GM12878 (cell line): ENCODE data around the gene NDEL1. TPM values are rescaled to one million over a fixed set of nuclear protein-coding genes. Genes with fewer than 3 reads are reported as not detected.

Source experiments
- ATAC-seq: fragments of 200-7000 bp; cut with Tn5 transposase; 3 replicates; pipeline ENCODE4 v1.9.1; 2020; ENCODE audit warnings: mild to moderate bottlenecking, moderate library complexity
- BruUV-seq: library from RNA; stranded (reverse); fragments of 400-500 nt; replicated peaks from 2 replicates; lab custom pipeline; 2021; lab: Mats Ljungman, UMichigan
- CTCF ChIA-PET: fragments of 300-600 bp; sonication (Branson Sonifier 250); formaldehyde crosslinking; extraction: SDS; loops from one replicate; lab custom pipeline; 2021; ENCODE audit warnings: inconsistent platforms; lab: Yijun Ruan, JAX
- POLR2A ChIA-PET: fragments of 350-600 bp; formaldehyde crosslinking; extraction: SDS; loops from one replicate; lab custom pipeline; 2021; ENCODE audit warnings: inconsistent platforms; lab: Charles Lee
- RAD21 ChIA-PET: fragments of 300-600 bp; sonication (Branson Sonifier 250); formaldehyde crosslinking; loops from one replicate; lab custom pipeline; 2023; ENCODE audit warnings: antibody characterized with exemption; ENCODE audit not compliant: unreplicated experiment; lab: Charles Lee
- SMC1A ChIA-PET: fragments of 300-600 bp; sonication (Branson Sonifier 250); formaldehyde crosslinking; loops from one replicate; lab custom pipeline; 2023; ENCODE audit not compliant: unreplicated experiment, uncharacterized antibody; lab: Charles Lee
- DNase-seq: peaks from one replicate; pipeline ENCODE4 v3.0.0-alpha.2; 2011; ENCODE audit warnings: low read depth, low spot score
- FAIRE-seq: peaks from 3 replicates; lab custom pipeline; 2011; peaks lifted over from hg19 to GRCh38; lab: Jason Lieb, UNC
- H2AFZ ChIP-seq: 2 replicates; pipeline ENCODE4 v1.6.0; 2011; ENCODE audit warnings: low read depth, low read length, control low read depth; ENCODE audit not compliant: control insufficient read depth
- H3K27ac ChIP-seq: 2 replicates; pipeline ENCODE4 v1.5.1; 2011; ENCODE audit warnings: control low read depth; ENCODE audit not compliant: control insufficient read depth, insufficient read depth
- H3K27me3 ChIP-seq, 2 experiments: replicated peaks in 1 of 2; 2 replicates each; pipeline versions ENCODE4 v1.6.0 to v1.6.1; 2011; ENCODE audit warnings: low read length in 1 of 2; ENCODE audit not compliant: control insufficient read depth in 2 of 2, insufficient read depth in 2 of 2
- H3K36me3 ChIP-seq, 2 experiments: 2 replicates each; pipeline ENCODE4 v1.5.1; 2011; ENCODE audit warnings: low read length in 1 of 2; ENCODE audit not compliant: control insufficient read depth in 2 of 2, insufficient read depth in 2 of 2
- H3K4me1 ChIP-seq: 2 replicates; pipeline ENCODE4 v1.6.1; 2011; ENCODE audit warnings: mild to moderate bottlenecking, low read length, moderate library complexity, mixed read lengths; ENCODE audit not compliant: control insufficient read depth, insufficient read depth
- H3K4me2 ChIP-seq: 2 replicates; pipeline ENCODE4 v1.6.0; 2011; ENCODE audit warnings: control low read depth; ENCODE audit not compliant: control insufficient read depth, insufficient read depth
- H3K4me3 ChIP-seq: fragments of 200-600 bp; sonication (generic); 2 replicates; pipeline ENCODE4 v1.5.1; 2016
- H3K79me2 ChIP-seq: 2 replicates; pipeline ENCODE4 v1.6.0; 2011; ENCODE audit warnings: low read length; ENCODE audit not compliant: control insufficient read depth, insufficient read depth
- H3K9ac ChIP-seq: 2 replicates; pipeline ENCODE4 v1.8.0; 2011; ENCODE audit warnings: low read length, control low read depth, mixed read lengths; ENCODE audit not compliant: control insufficient read depth, insufficient read depth
- H3K9me3 ChIP-seq: replicated peaks from 3 replicates; pipeline ENCODE4 v1.5.1; 2011; ENCODE audit warnings: mild to moderate bottlenecking, low read length; ENCODE audit not compliant: control insufficient read depth, insufficient read depth
- H4K20me1 ChIP-seq: 2 replicates; pipeline ENCODE4 v1.6.0; 2011; ENCODE audit not compliant: control insufficient read depth, insufficient read depth
- ATF2 ChIP-seq: IDR thresholded peaks from 2 replicates; pipeline ENCODE4 v1.6.1; 2012; ENCODE audit warnings: low read length, inconsistent platforms
- BRCA1 ChIP-seq: IDR thresholded peaks from 2 replicates; pipeline ENCODE4 v1.6.1; 2011; ENCODE audit warnings: low read depth, low read length, improper control_type of control experiment
- CHD2 ChIP-seq: IDR thresholded peaks from 2 replicates; pipeline ENCODE4 v1.6.1; 2011; ENCODE audit warnings: low read depth, low read length, improper control_type of control experiment, borderline replicate concordance
- IKZF1 ChIP-seq: fragments of 450-650 bp; conservative IDR thresholded peaks from 2 replicates; pipeline ENCODE4 v1.6.1; 2017; ENCODE audit warnings: antibody characterized with exemption, mild to moderate bottlenecking
- PAX8 ChIP-seq: fragments of 450-650 bp; IDR thresholded peaks from 2 replicates; pipeline ENCODE4 v1.6.1; 2017; ENCODE audit warnings: mild to moderate bottlenecking, moderate library complexity
- SMAD1 ChIP-seq: fragments of 450-650 bp; IDR thresholded peaks from 2 replicates; pipeline ENCODE4 v1.6.1; 2018; ENCODE audit warnings: mild to moderate bottlenecking, low read depth; ENCODE audit not compliant: partially characterized antibody
- ZBTB33 ChIP-seq: fragments of 450-650 bp; IDR thresholded peaks from 2 replicates; pipeline ENCODE4 v1.6.1; 2017; ENCODE audit warnings: mild to moderate bottlenecking
- ZBTB40 ChIP-seq: fragments of 450-650 bp; IDR thresholded peaks from 2 replicates; pipeline ENCODE4 v1.6.1; 2016; ENCODE audit warnings: mild to moderate bottlenecking, moderate library complexity, borderline replicate concordance
- ZNF384 ChIP-seq: IDR thresholded peaks from 2 replicates; pipeline ENCODE4 v1.6.1; 2012; ENCODE audit warnings: low read depth, mild to moderate bottlenecking, low read length, improper control_type of control experiment, borderline replicate concordance
- WGBS: methylation state at CpG from one replicate; pipeline ENCODE4 v1.1.6; 2016; ENCODE audit warnings: low lambda C conversion rate; ENCODE audit not compliant: insufficient replicate concordance, insufficient coverage; ENCODE audit errors: missing lambda C conversion rate; 5-methylcytosine and 5-hydroxymethylcytosine counted together
- in situ Hi-C: fragments of 300-500 bp; cut with MboI; formaldehyde crosslinking; loops from 9 replicates; pipeline ENCODE4 v1.14.3; 2018; ENCODE audit warnings: mixed read lengths
- intact Hi-C: fragments of 100-400 bp; cut with micrococcal nuclease; formaldehyde crosslinking; loops from one replicate; pipeline ENCODE4 v1.14.2; 2022; ENCODE audit not compliant: unreplicated experiment
- polyA plus RNA-seq, 11 experiments: library from polyadenylated mRNA; depleted of rRNA in 4 of 11; unstranded in 6 of 11; stranded (reverse) in 5 of 11; fragments of >200 nt; fragmentation: Nextera tagmentation in 4 of 11; fragmentation: Illumina TruSeq in 1 of 11; extraction: Ambion mirVana in 4 of 11; extraction: Trizol in 1 of 11; gene quantifications; 1 replicate in 1 of 11; 2 replicates in 10 of 11; pipeline versions ENCODE4 v1.2.1 to v1.2.3, GENCODE V29; 2011 to 2016; ENCODE audit warnings: inconsistent platforms in 2 of 11, missing spikeins in 2 of 11, low read depth in 1 of 11
- total RNA-seq, 4 experiments: library from RNA; depleted of rRNA in 3 of 4; stranded (reverse); fragments of >200 nt in 3 of 4; fragmentation: Illumina TruSeq in 1 of 4; extraction: Trizol in 1 of 4; gene quantifications; 2 replicates each; pipeline versions ENCODE4 v1.2.1 to v1.2.3, GENCODE V29; 2013 to 2021

Gene NDEL1
- total and polyA plus RNA-seq, 10 of the 15 experiments (the other 5 are each of a cell fraction or from before 2014, with no cell fraction given) = 0.72 to 41.5 (median 29.9) TPM

GRCh38 chr17:8462564-8462963 lies 26.9 kb downstream of the NDEL1 start (continued):
- no peak for TF ChIP-seq ZBTB40

- no peak overlapping the region for H3K4me2 ChIP-seq
- no peaks in the 10 kb centered on the region for H3K27me3 ChIP-seq
- 63% methylated on average over 5 of the region's 5 CpGs for WGBS
- intact Hi-C loops (no loop called here), in situ Hi-C loops (no loop called here)
- no peak overlapping the region for H3K4me3 ChIP-seq
- no TSS peak for BruUV-seq
- H4K20me1 ChIP-seq = no peaks in the 10 kb centered on the region
- DNase-seq (no peak), ATAC-seq (no peak), FAIRE-seq (no peak)
- POLR2A ChIA-PET = no interaction called here
- H2AFZ ChIP-seq = no peak overlapping the region
- H3K27ac ChIP-seq = no peak overlapping the region
- SMC1A ChIA-PET = no interaction called here
- no peaks in the 10 kb centered on the region for H3K4me1 ChIP-seq
- peaks cover 25 to 31% of the 10 kb centered on the region in 2 experiments for H3K36me3 ChIP-seq
- H3K9ac ChIP-seq = no peak overlapping the region
- no peaks in the 10 kb centered on the region; the same call in 1 of the 2 replicates for H3K79me2 ChIP-seq
- RAD21 ChIA-PET = no interaction called here
- H3K9me3 ChIP-seq = no peaks in the 10 kb centered on the region
- CTCF ChIA-PET = no interaction called here
- no peak for TF ChIP-seq ZBTB40
- TF ChIP-seq ATF2 = no peak
- no peak for TF ChIP-seq CHD2
- TF ChIP-seq SMAD1 = no peak
- no peak for TF ChIP-seq BRCA1
- TF ChIP-seq PAX8 = no peak
- TF ChIP-seq ZNF384 = no peak
- no peak for TF ChIP-seq IKZF1
- TF ChIP-seq ZBTB33 = no peak
Measured at GRCh38 chr17:8463099-8463498, 27.4 kb downstream of the NDEL1 start.
